ENCODE measurements around the gene NTRK3.

GRCh38 chr15:87961851-87962420 is 294.6 kb downstream of the NTRK3 start:
- TF ChIP-seq CTCF (IDR thresholded peaks at IDR 0.05) (no peak), POLR2A (IDR thresholded peaks at IDR 0.05) (no peak)
